Sigmoid colon (tissue), 4 donors: ENCODE measurements around the gene KIAA0232.
"Not testable (repeated sequence)": the region's sequence is repeated elsewhere in the genome, so short reads cannot be mapped to it uniquely, and the experiment has no call there.

ENCODE experiments used
- CTCF ChIP-seq, 4 experiments: fragments of 450-650 bp in 3 of 4; fragments of 200-600 bp in 1 of 4; IDR thresholded peaks; one replicate each; pipeline ENCODE4 v1.5.1; 2016 to 2019; ENCODE audit warnings: antibody characterized with exemption in 4 of 4, mild to moderate bottlenecking in 3 of 4, moderate library complexity in 2 of 4
- POLR2AphosphoS5 ChIP-seq, 4 donors: sonication (generic); formaldehyde crosslinking; IDR thresholded peaks; one replicate each; pipeline ENCODE4 v1.6.1; 2017; ENCODE audit warnings: antibody characterized with exemption in 4 of 4

DNA sequence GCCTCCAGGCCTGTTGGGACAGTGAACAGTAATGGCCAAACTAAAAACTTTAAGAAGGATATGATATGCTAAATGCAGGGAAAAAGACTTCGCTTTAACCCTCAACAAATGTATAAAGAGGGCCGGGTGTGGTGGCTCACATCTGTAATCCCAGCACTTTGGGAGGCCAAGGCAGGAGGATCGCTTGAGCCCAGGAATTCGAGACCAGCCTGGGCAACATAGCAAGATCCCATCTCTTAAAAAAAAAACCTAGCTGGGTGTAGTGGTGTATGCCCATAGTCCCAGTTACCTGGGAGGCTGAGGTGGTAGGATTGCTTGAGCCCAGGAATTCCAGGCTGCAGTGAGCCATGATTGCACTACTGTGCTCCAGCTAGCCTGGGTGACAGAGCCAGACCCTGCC, 14.8 kb downstream of the KIAA0232 start:
- not testable (repeated sequence) for TF ChIP-seq CTCF, POLR2AphosphoS5 (IDR thresholded peaks at IDR 0.05)
